Thymus (tissue), 11 donors: Measurements from ENCODE around the gene PPM1H. TPM values are rescaled to one million over a fixed set of nuclear protein-coding genes. Genes with fewer than 3 reads are reported as not detected.

ENCODE experiments used
- DNase-seq, 9 donors: peaks; one replicate each; pipeline ENCODE4 v3.0.0-alpha.2; 2013; ENCODE audit warnings: low spot score in 9 of 9, low read depth in 6 of 9, missing footprints in 1 of 9
- H3K27ac ChIP-seq, 2 donors: one replicate each; pipeline ENCODE4 v1.5.1; 2013; ENCODE audit warnings: control low read depth in 1 of 2, low read depth in 1 of 2, low read length in 1 of 2, mild to moderate bottlenecking in 1 of 2, moderate library complexity in 1 of 2
- H3K27me3 ChIP-seq, 2 donors: one replicate each; pipeline ENCODE4 v1.5.1; 2013; ENCODE audit warnings: low read length in 1 of 2; ENCODE audit not compliant: control insufficient read depth in 2 of 2, insufficient read depth in 1 of 2
- H3K36me3 ChIP-seq, 2 donors: one replicate each; pipeline ENCODE4 v1.5.1; 2013; ENCODE audit warnings: low read length in 1 of 2, mild to moderate bottlenecking in 1 of 2, moderate library complexity in 1 of 2; ENCODE audit not compliant: control insufficient read depth in 2 of 2, insufficient read depth in 2 of 2
- H3K4me1 ChIP-seq, 2 donors: one replicate each; pipeline ENCODE4 v1.5.1; 2013; ENCODE audit warnings: low read length in 2 of 2; ENCODE audit not compliant: control insufficient read depth in 2 of 2, insufficient read depth in 2 of 2
- H3K4me3 ChIP-seq, 2 donors: one replicate each; pipeline ENCODE4 v1.5.1; 2013; ENCODE audit warnings: low read length in 2 of 2, control low read depth in 1 of 2, mild to moderate bottlenecking in 1 of 2
- H3K9me3 ChIP-seq, 2 donors: one replicate each; pipeline ENCODE4 v1.5.1; 2013; ENCODE audit warnings: low read length in 1 of 2, mild to moderate bottlenecking in 1 of 2; ENCODE audit not compliant: control insufficient read depth in 2 of 2, insufficient read depth in 1 of 2
- WGBS: extraction: QIAGEN DNeasy Blood & Tissue Kit; methylation state at CpG from one replicate; pipeline ENCODE4 v1.1.7; 2013; 5-methylcytosine and 5-hydroxymethylcytosine counted together
- polyA plus RNA-seq: library from polyadenylated mRNA; stranded (reverse); fragments of 200-250 nt; gene quantifications from one replicate; pipeline ENCODE4 v1.2.3, GENCODE V29; 2013
- total RNA-seq: library from RNA; stranded (reverse); fragments of 120-200 nt; gene quantifications from one replicate; pipeline ENCODE4 v1.2.4, GENCODE V29; 2013
- donor health status: healthy.

The PPM1H gene
- total and polyA plus RNA-seq, 2 donors: 3.6 to 7.8 TPM

GRCh38 chr12:62629971-62630739, 304.8 kb downstream of the PPM1H start:
- WGBS: 98% methylated on average over 5 of the region's 5 CpGs
- no peak for DNase-seq
- Histone ChIP-seq H3K4me1 (peaks cover 11 to 15% of the 10 kb centered on the region in 2 donors), H3K27me3 (peaks cover 6 to 49% of the 10 kb centered on the region in 2 donors), H3K36me3 (no peaks in the 10 kb centered on the region), H3K9me3 (peaks cover 1 to 3% of the 10 kb centered on the region in 2 donors), H3K4me3 (no peak overlapping the region), H3K27ac (no peak overlapping the region)

- DNase-seq: no peak
- Histone ChIP-seq H3K36me3 (no peaks in the 10 kb centered on the region), H3K4me1 (peaks cover 11 to 15% of the 10 kb centered on the region in 2 donors), H3K9me3 (peaks cover 1 to 3% of the 10 kb centered on the region in 2 donors), H3K27me3 (peaks cover 6 to 49% of the 10 kb centered on the region in 2 donors), H3K4me3 (no peak overlapping the region), H3K27ac (no peak overlapping the region)
- WGBS: 94% methylated on average over 4 of the region's 4 CpGs
Measured at GRCh38 chr12:62629413-62629812, 305.5 kb downstream of the PPM1H start.

DNA sequence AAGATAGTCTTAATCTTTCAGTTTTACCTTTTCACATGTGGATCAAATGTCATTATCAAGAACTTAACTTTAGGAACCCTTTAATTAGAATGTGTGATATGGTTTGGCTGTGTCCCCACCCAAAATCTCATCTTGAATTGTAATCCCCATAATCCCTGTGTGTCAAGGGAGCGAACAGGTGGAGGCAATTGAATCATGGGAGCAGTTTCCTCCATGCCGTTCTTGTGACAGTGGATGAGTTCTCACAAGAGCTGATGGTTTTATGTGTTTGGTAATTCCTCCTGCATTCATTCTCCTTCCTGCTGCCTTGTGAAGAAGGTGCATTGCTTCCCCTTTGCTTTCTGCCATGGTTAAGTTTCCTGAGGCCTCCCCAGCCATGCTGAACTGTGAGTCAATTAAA, 307.8 kb downstream of the PPM1H start:
- Histone ChIP-seq H3K9me3 (no peaks in the 10 kb centered on the region), H3K27me3 (peaks cover 5 to 32% of the 10 kb centered on the region in 2 donors), H3K36me3 (no peaks in the 10 kb centered on the region), H3K27ac (no peak overlapping the region), H3K4me3 (no peak overlapping the region), H3K4me1 (peaks cover 7 to 9% of the 10 kb centered on the region in 2 donors)
- DNase-seq: no peak
- WGBS: 94% methylated on average over 2 of the region's 2 CpGs

GRCh38 chr12:62625228-62625627, 309.7 kb downstream of the PPM1H start:
- no peak for DNase-seq
- H3K9me3 ChIP-seq: no peaks in the 10 kb centered on the region
- H3K27ac ChIP-seq: no peak overlapping the region
- no peaks in the 10 kb centered on the region for H3K36me3 ChIP-seq
- H3K27me3 ChIP-seq: peaks cover under 1 to 12% of the 10 kb centered on the region in 2 donors
- no peak overlapping the region for H3K4me3 ChIP-seq
- no peaks in the 10 kb centered on the region for H3K4me1 ChIP-seq
- 91% methylated on average over 2 of the region's 2 CpGs for WGBS

GRCh38 chr12:62622177-62622576, 312.8 kb downstream of the PPM1H start:
- no peaks in the 10 kb centered on the region for H3K9me3 ChIP-seq

GRCh38 chr12:62621101-62621638, 313.8 kb downstream of the PPM1H start:
- Histone ChIP-seq H3K4me1 (no peaks in the 10 kb centered on the region), H3K36me3 (no peaks in the 10 kb centered on the region), H3K9me3 (no peaks in the 10 kb centered on the region), H3K27me3 (no peaks in the 10 kb centered on the region), H3K27ac (no peak overlapping the region), H3K4me3 (no peak overlapping the region)
- DNase-seq: no peak
- 94% methylated on average over 8 of the region's 8 CpGs for WGBS

More at GRCh38 chr12:62622177-62622576, 312.8 kb downstream of the PPM1H start:
- no peak overlapping the region for H3K4me3 ChIP-seq
- DNase-seq: no peak
- no peaks in the 10 kb centered on the region for H3K27me3 ChIP-seq
- no peaks in the 10 kb centered on the region for H3K4me1 ChIP-seq
- 88% methylated on average over 2 of the region's 2 CpGs for WGBS
- H3K27ac ChIP-seq: no peak overlapping the region
- H3K36me3 ChIP-seq: no peaks in the 10 kb centered on the region

DNA sequence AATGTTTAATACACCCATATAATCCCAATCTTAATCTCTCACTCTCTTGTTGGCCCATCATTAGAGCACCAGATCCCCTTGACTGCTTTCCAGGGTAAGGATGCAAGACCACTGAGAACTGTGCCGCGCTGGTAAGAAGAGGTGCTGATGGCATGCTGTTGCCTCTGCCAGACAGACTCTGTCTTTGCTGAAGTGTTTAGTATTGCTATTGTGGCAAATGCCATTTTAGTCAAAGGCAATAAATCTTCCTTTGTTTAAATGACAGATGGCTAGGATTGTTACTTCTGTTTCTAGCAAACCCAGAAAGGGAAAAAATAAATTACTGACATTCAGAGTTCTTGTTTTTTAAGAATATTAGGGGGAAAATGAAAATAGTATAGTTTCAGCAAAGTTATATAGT, 316.0 kb downstream of the PPM1H start:
- Histone ChIP-seq H3K4me1 (no peaks in the 10 kb centered on the region), H3K27ac (no peak overlapping the region), H3K27me3 (no peaks in the 10 kb centered on the region), H3K4me3 (no peak overlapping the region), H3K36me3 (no peaks in the 10 kb centered on the region), H3K9me3 (no peaks in the 10 kb centered on the region)
- WGBS: 86% methylated on average over 2 of the region's 2 CpGs
- no peak for DNase-seq

- H3K36me3 ChIP-seq: no peaks in the 10 kb centered on the region
- no peaks in the 10 kb centered on the region for H3K9me3 ChIP-seq
- no peak overlapping the region for H3K4me3 ChIP-seq
- no peak overlapping the region for H3K27ac ChIP-seq
- no peak for DNase-seq
- H3K4me1 ChIP-seq: no peaks in the 10 kb centered on the region
- H3K27me3 ChIP-seq: no peaks in the 10 kb centered on the region
Measured at GRCh38 chr12:62618319-62618718, 316.6 kb downstream of the PPM1H start.

- Histone ChIP-seq H3K27me3 (no peaks in the 10 kb centered on the region), H3K27ac (no peak overlapping the region), H3K9me3 (no peaks in the 10 kb centered on the region), H3K4me1 (no peaks in the 10 kb centered on the region), H3K4me3 (no peak overlapping the region), H3K36me3 (peaks cover 0 to 1% of the 10 kb centered on the region in 2 donors)
- DNase-seq: no peak
- WGBS: 98% methylated on average over 1 of the region's 1 CpG
Measured at GRCh38 chr12:62613081-62613480, 321.9 kb downstream of the PPM1H start.
